H4 (cell line): ENCODE results near the gene NOTCH4. TPM values are rescaled to one million over a fixed set of nuclear protein-coding genes. Genes with fewer than 3 reads are reported as not detected.
"Not testable (repeated sequence)": the region's sequence is repeated elsewhere in the genome, so short reads cannot be mapped to it uniquely, and the experiment has no call there.

Source experiments
- DNase-seq: peaks from one replicate; pipeline ENCODE4 v3.0.0-alpha.2; 2015; ENCODE audit warnings: low spot score
- total RNA-seq: library from RNA; depleted of rRNA; stranded (reverse); fragments of >200 nt; shearing (Covaris generic); gene quantifications from 2 replicates; pipeline ENCODE4 v1.2.3, GENCODE V29; 2014

NOTCH4 gene
- total RNA-seq, 1 experiment from 2014 or later, result 0.43 TPM

DNA sequence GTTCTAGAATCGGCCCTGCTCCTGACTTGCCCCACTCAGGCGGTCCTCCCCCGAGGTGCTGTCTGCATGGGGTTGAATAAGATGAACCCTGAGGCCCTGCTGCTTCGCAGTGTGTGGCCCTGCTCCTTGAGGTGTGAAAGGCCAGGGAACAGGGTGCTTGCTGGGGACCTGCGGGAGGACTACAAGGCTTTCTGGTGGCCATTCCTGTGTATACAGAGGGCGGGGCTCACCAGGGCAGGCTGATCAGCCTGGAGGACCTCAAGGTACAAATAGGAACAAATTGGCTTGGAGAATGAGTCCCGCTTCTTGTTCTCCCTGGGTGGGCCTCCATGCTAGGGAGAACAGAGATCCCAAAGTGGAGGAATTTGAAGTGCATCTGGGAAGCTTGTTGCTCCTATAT, 5.7 kb downstream of the NOTCH4 start:
- DNase-seq, result no peak

DNA sequence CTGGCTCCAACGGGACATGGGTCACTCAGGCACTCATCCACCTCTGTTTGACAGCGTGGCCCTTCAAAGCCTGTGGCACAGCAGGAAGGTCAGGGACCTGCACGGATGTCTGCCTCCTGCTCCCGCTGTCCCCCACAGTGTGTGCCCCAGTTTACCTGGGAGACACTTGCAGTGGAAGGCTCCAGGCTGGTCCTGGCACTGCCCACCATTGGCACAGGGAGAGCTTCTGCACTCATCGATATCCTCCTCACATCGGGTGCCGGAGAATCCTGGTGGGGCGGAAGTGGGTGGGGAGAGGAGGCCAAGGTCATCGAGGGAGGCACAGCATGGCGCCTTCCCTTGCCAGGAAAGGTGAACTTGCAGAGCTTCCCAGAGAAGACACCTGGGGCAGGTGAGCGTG, 6.9 kb downstream of the NOTCH4 start:
- no peak for DNase-seq

DNA sequence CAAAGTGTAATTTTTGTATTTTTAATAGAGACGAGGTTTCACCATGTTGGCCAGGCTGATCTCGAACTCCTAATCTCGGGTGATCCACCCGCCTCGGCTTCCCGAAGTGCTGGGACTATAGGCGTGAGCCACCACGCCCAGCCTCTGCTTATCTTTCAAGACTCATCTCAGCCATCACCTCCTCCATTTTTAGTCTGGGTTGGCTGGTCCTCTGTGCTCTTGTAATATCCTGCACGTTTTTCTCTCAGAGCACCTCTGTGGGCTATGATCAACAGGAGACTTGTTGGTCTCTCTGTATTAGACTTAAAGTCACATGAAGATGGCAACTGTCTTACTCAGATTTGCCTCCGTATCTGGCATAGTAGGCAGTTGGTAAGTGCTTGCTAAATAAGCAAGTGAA, 7.6 kb downstream of the NOTCH4 start:
- DNase-seq, result no peak

DNA sequence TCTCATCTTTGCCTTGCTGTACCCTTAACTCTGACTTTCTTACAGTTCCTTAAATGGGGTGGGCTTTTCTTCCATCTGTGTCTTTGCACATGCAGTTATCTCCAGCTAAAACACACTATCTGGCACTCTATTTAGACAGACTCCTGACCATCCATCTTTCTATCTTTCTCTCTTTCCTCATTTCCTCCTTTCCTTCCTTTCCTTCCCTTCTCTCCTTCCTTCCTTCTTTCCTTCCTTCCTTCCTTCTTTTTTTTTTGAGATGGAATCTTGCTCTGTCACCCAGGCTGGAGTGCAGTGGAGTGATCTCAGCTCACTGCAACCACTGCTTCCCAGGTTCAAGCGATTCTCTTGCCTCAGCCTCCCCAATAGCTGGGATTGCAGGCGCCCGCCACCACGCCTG, 8.2 kb downstream of the NOTCH4 start:
- DNase-seq, result no peak

DNA sequence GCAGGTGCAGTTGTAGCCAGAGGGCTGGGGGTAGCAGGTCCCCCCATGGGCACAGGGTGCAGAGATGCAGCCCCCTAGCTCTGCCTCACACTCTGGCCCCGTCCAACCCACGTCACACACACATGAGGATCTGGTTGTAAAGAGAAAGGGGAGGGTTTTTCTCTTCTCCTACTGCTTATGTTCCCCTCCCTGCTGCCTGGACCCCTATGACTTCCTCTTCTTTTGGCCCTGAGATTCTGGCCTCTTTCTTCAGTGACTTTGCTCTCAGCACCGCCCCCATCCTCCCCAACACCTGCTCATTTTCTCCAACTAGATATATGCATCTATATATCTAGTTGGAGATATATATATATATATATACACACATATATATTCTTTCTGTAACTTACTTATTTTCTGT, 9.7 kb downstream of the NOTCH4 start:
- DNase-seq, result no peak

DNA sequence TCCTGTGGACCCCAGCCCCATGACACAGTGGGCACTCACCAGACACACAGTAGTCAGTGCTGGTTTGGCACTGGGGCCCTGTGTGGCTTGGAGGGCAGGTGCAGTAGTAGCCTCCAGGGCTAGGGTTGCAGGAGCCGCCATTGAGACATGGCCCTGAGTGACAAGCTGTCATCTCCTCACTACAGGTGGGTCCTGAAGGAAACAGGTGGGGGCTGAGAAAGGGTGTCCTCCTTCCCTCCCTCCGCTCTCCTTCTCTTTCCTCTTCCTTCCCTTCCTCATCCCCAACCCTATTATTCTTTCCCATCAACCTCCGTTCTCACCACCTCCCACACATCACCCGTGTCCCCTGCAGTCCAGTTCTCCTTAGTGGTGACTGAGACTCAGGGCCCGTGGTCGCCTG, 10.2 kb downstream of the NOTCH4 start:
- DNase-seq, result no peak

DNA sequence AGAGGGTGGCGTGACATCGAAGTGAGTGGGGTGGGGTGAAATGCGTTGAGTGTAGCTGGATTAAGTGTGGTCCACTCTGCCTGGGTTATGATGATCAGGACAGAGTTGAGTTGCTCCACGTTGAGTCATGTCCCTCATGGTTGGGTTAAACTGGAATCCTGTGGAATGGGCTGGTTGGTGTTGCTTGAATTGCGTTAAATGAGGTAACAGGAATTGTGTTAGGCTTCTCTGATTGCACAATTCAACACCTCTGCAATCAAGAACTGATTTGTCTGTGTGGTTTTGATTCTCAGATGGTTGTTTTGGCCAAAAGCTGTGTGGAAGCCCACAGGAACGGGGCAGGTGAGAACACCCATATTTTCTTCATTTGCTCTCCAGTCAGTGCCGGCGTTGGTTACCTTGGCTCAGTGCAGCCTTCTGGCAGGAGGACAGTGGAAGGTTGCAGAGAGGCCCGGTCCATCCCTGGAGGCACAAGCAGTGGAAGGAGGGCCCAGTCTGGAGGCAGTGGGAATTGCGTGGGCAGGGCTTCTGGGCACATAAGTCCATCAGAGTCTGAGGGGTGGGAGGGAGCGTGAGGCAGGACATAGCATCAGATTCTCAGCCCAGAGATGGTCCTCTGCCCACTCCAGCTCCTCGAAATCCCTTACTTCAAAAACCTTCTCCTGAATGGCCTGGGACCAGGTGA, 11.6 kb downstream of the NOTCH4 start:
- no peak for DNase-seq

DNA sequence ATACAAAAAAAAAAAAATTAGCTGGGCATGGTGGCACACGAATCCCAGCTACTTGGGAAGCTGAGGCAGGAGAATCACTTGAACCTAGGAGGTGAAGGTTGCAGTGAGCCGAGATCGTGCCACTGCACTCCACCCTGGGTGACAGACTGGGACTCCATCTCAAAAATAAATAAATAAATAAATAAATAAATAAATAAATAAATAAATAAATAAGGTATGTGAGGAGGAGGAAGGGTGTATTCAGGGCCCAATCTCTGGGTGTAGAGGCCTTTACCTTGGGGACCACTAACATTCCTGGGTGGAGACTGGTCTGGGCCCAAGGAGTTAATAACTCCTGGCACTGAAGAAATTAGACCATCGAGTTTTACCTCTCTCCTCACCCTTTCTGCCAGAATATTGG, 12.4 kb downstream of the NOTCH4 start:
- DNase-seq, result not testable (repeated sequence)

DNA sequence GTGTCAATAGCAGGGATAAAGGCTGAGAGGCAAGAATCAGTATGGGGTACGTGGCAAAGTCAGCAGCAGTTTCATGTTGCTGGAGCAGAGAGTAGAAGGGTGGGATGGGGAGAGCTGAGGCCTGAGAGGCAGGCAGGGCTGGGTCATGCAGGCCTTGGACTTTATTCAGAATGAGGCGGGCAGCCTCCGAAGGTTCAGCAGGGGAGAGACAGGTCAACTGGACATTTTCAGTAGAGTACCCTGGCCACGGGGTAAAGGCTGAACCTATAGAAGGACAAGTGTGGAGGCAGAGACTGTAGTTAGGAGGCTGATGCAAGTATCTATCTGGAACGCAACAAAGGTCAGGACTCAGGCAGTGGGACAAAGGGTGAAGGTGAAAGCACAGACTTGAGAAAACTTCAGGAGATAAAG, 13.7 kb downstream of the NOTCH4 start:
- no peak for DNase-seq

DNA sequence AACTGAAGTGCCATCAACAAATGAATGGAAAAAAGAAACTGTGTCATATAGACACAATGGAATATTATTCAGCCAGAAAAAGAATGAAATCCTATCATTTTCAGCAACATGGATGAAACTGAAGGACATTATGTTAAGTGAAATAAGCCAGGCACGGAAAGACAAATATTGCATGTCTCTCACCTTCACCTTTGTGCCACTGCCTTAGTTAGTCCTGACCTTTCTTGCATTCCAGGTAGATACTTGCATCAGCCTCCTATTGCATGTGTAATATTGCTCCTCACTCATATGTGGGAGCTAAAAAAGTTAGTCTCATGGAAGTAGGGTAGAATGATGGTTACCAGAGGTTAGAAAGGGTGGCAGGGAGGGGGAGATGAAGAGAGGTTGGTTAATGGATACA, 14.9 kb downstream of the NOTCH4 start:
- no peak for DNase-seq

DNA sequence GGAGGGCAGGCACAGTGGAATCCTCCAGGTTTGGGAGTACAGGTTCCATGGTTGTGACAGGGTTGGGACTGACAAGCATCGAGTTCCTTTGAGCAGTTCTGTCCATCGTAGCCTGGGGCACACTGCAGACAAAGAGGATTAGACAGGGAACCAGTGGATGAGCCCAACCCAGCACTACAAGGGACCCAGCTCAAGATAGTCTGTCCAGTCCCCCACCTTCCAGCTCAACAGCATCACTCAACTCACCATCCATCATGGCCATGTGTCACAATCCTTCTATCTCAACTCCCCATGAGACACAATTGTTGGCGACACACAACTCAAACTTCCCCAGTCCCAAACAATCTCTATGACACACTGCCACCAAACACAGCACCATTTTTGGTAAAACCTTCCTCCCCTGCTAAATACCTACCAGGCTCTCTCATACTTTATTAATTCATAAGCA, 19.6 kb downstream of the NOTCH4 start:
- no peak for DNase-seq

DNA sequence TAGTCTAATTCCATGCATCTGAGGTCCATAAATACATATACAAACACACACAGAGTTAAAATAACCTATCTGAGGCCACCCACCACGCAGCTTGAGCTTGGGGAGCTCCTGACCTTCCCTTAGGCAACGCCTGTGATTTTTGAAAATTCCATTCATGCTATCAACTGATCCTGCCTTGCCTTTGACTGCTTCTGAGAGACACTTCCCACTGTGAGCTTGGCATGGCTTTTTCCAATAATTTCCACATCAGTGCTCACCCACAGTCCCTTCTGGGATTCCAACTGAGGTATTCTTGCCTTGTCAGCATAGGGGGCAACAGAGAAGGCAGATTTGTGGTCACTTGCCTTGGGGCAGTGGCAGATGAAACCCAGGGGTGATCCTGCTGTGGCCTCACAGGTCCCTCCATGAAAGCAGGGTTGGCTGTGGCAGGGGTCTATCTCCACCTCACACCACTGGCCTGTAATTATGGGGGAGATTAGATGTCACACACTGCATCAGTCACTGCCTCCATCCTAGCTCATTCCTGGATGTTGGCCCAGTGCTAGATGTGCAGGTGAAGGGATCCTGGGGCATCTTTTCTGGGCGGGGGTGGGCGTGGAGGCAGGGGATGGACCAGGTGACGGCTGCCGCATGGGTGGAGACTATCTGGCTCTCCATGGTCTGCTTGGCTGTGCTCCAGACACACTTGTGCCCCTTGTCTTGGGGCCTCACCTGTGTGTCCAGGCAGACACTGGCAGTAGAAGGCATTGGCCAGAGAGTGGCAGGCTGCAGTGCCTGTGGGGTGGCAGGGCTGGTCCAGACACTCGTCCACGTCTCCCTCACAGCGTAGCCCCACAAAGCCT, 20.2 kb downstream of the NOTCH4 start:
- no peak for DNase-seq

DNA sequence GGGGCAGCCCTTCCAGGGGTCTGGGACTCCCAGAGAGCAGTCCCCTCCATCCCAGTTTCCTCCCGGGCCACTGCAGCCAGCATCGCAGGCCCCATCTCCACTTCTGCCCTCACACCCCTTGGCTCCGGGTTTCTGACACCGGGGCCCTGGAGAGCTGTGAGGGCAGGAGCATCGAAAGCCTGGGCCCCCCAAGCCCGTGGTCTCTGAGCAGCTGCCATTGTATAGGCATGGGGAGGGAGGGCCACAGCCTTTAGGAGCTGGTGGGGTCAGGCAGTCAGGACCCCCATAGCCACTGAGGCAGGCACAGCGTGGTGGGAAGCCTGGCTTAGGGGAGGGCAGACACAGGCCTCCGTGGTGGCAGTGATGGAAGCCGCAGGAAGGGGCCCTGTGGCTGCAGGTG, 21.7 kb downstream of the NOTCH4 start:
- no peak for DNase-seq

DNA sequence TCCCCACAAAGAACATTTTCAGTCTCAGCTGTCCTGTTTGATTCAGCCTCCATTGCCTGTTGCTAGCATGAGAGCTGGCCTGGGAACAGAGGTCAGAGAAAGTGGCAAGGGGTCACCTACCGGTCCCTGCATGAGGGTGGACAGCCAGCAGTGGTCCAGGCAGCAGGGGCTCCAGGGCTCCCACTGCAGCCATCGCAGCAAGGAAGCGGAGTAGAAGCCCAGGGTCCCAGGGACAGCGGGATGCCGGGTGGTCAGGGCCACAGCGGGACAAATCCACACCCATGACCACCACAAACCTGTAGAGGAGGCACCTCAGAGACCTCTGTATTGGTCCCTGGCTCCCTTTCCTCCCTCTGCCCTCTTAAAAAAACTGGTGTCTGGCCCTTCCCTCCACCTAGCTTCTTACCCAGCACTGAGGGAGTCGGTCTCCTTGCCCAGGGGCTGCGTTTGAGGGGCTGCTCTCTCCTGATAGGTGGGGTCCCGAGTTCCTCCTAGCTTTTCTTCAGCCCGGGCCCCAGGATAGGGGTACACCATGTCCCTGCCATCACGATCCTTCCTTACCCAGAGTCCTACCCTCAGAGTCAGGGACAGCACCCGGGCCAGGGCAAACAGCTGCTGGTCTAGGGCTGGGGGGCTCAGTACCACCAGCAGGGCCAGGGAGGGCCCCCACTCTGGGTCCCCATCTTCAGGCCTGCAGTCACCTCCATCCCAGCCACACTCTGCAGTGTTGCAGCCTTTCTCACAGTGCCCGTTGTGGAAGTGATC, 23.0 kb downstream of the NOTCH4 start:
- DNase-seq, result no peak

DNA sequence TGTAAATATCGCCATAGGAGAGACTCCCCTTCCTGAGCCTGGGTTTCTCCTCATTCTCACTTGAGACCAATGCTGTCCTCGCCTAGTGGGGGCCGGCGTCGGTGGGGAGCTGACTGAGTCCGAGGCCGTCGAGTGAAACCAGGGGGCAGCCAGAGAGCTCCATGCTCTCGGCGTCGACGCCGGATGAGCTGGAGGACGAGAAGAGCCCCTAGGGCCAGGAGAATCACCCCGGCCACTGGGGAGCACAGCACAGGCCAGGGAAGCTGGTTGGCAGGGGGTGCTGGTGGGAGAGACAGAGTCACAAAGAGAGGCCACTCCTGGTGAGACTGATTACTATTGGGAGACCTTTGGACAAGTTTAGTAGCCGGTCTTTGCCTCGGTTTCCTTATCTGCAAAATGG, 25.0 kb downstream of the NOTCH4 start:
- DNase-seq, result no peak

DNA sequence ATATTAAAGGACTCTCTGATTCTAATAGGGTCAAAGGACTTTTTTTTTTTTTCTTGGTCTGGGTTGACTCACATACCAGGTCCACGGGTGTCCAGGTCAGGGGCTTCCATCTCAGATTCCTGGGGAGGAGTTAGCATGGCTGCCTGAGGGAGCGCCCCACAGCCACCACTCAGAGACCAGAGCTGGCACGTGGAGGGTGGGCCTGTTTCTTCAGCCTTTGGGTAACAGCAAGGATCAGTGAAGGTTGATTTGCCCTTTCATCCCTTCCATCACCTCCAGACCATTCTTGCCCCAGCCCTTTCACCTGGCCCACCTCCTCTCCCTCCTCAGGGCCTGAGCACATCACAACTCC, 25.5 kb downstream of the NOTCH4 start:
- no peak for DNase-seq

DNA sequence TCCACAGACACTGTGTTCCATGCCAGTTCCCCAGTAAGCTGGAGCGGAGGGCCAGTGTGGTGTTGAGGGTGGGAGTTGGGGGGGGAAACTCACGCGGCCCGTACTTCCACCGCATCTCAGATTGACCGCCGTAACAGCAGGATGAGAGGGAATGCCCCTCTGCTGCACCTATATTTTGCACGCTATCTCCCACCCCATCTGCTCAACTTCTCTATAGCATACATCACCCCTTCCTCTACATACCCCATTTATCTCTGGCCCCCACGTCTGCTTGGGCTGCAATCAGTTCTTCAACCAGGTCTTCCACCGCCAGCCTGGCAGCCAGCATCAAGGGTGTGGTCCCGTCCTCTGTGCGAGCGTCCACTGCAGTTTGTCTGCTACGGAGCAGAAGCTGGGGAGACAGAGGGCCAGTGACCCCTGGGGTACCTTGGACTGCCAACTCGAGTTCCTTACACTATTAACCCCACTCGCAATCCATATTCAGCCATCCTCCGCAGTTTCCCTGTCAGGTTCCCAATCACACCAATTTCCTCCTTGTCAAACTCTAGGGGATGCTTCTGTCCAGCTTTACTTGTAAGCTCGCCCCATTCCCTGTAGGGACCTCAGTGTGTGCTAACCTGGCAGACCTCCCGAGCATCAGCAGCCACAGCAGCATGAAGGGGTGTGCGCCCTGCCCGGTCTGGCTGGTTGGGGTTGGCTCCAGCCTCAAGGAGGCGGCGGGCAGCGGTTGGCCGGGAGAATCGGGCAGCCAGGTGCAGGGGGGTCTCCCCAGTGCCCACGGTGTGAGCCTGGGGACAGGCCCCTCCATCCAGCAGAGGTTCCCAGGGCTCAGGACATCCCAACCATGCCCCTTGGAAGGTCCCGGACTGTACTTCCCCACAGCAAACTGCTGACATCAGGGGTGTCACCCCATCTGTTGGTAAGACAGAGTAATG, 26.9 kb downstream of the NOTCH4 start:
- no peak for DNase-seq

DNA sequence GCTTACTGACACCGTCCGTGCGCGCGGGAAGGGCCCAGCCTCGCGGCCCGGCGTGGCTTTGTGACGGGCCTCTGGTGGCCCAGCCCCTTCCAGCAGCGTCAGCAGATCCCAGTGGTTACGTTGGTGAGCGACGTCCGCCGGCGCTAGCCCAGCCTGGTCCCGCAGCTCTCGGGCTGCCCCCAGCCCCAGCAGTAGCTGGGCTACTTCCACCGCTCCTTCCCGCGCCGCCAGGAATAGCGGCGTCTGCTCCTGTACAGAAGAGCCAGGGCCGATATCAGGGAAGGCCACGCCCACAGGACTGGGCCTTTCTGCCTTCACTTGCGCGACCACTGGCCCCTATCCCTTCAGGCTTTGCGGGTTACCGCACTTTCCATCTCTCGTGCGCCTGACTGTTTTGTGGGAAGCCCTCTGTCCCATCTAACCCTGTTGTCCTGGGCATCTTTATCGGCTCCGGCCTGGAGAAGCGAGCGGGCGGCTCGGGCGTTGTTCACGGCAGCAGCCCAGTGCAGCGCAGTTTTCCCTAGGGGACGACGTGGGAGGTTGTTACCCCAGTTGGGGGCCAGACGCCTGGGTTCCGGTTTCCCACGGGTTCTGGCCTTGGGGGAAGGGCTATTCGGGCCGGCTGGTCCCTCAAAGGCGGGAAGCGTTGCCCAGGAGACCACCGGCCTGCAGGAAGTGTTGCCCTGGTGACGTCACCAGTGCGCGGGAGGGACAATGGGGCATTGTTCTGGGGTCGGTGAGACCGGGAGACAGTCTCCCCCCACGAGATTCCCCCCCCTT, 27.8 kb downstream of the NOTCH4 start:
- DNase-seq, result peak; percentile 87

DNA sequence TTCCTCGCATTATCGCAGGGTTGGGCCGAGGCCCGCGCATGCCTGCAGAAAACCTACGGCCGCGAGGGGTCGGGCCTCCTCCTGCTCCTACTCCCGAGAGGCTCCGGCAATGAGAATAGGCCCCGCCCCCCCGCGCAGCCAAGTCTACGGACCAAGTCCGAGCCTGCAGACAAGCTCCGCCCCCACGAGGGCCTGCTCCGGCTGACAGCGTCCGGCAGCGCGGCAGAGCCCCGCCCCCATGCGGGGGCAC, 28.3 kb downstream of the NOTCH4 start:
- peak; percentile 99 for DNase-seq

DNA sequence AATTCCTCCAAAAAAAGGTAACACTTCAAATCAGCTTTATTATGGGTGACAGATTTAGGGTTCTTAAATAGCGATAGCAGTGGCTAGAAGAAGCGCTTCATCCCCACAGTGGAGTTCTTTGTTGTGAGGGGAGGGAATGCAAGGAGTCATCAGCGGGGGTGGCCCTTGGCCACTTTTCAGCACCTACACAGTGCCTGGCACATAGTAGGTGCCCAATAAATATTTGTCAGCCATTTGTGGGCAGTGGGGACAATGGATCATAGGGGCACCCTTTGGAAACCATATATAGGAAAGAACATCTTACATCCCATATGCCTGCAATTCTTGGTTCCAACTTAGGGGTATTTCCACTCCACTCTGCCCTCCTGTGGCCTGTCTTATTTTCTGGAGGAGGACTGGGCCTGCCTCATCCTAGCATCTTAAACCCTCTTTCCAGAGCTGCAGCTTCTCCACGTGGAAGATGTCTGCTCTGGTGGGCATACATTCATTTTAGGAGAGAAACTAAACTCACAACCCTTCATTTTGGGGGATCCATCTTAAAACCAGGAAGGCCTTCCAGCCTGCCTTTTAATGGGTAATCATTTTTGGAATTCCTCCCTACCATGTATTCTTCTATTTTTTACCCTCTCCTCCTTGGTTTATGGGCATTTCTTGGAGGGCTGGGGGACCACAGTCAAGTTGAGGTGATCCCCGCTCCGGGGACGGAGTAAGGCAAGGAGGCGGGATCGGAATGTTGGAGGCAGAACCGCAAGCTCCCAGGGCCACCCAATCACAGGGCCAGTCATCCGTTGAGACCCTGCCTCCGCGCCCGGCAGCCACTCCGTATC, 28.8 kb downstream of the NOTCH4 start:
- DNase-seq, result peak; percentile 69
